NCI-H226 (cell line): ENCODE results near the gene NME9.

Source experiments
- DNase-seq: peaks from one replicate; pipeline ENCODE4 v3.0.0-alpha.2; 2015

The NME9 gene

DNA sequence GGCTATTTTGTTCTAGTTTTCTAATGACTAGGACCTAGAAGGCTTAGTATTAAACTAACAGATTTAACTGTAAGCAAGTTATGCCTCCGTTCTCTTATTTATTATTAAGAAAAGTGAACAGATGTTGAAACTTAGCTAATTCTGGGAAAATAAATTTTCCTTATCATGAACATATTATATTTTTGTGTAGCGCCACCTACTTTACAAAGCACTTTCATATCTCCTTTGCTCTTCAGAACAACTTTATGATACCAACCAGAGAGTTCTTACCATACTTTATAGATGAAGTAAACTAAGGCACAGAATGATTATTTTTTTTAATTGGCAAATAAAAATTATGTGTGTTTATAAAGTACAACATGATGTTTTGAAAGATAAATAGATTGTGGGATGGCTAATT lies 59.4 kb downstream of the NME9 start:
- no peak for DNase-seq

DNA sequence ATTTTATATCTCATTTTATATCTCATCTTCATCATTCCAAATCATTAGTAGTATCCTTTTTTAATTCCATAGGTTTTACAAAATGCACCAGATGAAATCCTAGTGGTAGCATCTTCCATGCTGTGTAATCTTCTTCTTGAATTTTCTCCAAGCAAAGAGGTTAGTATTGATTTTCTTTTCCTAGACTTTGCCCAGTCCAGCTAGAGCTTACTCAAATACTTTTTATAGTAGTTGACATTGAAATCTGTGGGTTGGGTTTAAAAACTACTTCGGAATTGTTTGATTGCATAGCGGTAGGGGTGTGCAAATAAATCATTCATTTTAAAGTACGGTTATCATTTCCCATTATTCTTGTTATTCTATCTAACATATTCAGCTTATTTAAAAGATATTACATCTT lies 62.6 kb downstream of the NME9 start:
- DNase-seq, result no peak

DNA sequence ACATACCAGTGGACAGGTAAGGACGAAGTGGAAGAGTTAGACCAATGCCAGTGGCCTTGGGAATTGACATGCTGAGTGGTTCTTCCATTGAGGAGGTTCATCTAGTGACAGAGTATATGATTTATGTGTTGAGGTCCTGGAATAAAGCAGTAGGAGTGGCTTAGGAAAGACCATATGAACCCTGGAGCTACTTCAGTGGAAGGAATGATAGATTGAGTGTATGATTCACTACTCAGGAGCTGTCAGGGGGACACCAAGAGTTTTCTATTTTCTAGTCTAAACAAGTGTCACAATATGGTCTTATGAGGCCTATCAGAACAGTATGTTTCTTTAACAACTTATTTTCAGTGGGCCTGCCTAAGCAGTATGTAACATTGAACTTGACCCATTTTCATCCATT lies 63.9 kb downstream of the NME9 start:
- DNase-seq, result peak; percentile 2

DNA sequence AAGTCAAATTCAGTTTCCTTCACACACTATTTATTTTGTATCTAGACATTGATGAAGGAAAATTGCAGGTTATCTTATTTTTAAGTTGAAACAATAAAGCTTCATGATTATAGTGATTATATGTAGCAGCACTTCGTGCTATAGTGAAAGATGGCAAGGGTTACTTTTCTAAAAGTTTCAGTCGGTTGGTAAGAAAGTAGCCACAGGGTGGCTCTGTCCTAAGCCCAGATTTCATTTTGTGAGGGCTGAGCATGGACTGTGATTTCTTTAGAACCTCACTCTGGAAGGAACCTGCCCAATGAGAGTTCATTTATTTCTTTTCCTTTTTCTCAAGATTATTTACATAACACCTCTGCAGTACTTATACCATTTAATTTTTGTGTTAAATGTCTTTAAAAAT lies 66.5 kb downstream of the NME9 start:
- DNase-seq, result no peak

DNA sequence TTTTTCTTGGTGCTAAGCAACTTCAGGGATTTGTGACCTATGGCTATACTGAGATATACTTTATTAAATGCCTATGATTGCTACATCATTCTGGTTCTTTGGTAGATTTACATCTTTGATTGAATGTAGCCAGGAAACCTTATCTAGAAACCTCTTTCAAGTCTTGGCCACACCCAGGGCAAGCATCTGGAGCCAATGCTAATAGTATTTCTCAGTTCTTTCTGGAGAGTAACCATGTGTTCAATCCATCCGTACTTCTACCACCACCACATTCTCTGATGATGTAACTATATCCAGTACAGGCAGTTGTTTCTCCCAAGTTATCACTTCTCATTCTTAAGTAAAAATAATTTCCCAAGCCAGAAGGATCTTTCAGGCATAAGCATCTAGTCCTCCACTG lies 69.0 kb downstream of the NME9 start:
- DNase-seq, result peak; percentile 11

DNA sequence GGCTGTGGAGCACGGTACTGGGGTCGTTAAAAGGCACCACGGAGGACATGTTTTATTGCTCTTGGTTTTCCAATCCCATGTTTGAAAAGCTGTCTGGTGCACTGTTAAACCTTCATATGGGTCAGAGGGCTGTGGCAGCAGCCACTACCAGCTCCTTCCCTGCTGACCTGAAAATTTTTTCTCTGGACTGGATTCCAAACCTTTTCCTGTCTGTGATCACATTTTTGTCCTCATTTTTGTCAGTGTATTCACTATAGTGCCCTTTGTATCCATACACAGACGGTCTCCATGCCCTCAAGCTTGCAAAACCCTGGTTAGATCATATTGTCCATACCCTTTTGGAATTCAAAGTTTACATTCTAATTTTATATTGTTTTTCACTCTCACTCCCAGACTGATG lies 70.5 kb downstream of the NME9 start:
- DNase-seq, result no peak

DNA sequence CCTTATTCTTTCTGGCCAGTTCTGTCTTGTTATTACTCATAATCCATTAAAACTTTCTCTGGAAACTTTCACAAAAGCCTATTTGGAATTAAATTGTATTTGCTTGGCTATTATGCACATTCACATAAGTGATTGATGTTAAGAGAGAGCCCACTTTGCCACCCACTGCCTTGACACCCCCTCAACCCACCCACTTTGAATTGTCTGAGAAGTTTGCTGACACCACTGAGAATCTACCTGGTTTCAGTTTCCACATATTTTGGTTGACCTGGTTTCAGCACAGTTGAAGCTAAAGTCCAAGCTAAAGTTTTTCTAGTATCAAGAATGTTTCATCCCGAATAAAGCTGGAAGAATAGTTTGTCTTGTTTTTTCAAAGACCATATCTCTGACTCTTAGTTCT lies 71.7 kb downstream of the NME9 start:
- DNase-seq, result no peak

DNA sequence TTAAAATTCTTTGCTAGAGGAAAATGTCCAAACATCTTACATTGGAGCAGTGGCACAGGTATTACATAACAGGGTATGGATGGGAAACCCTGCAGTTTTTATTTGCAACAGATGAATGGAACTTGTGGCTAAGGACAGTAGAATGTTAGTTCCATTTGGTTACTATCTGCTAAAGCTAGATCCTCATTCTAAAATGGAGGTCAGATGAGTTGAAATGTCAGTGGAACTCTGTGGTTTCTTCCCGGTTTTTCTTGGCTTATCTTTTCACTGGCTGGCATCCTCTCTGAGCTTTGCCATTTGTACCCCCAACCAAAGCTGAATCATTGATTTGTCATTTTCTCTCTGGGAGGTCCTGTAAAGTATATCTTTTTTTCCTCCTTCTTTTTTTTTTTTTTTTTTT lies 73.6 kb downstream of the NME9 start:
- no peak for DNase-seq

DNA sequence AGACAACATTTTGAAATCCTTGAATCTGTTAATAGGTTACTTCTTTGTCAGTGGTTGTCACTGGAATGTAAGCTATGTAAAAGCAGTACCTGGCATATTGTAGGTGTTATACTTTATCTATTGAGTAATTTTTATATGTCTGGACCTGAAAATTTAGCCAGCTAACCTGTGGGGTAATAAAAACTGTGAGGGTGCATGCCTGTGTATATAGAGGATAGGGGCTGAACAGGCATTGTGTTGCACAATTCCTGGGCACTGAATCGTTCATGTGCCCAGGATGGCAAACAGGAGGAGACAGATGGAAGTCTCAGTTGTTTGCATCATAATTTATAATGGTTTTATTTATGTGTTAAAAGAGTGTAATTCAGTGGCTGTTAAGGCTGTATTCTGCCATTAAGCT lies 75.4 kb downstream of the NME9 start:
- no peak for DNase-seq

DNA sequence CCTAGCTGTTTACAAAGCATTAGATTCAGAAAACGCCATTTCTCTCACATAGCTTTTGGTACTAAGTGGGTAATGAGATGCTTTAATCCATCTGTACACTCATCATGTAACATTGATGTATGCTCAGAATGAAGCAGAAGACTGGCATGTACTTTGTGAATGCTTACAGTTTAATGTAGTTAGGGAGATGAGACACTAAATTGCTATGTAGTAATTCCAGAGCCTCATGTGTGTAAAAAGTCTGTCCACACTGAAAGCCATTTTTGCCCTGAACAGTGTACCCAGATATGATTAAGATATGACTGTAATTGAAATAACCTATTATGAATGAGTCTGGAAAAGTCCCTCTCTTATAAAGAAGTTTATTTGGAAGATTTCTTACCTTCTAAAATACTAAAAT lies 76.0 kb downstream of the NME9 start:
- no peak for DNase-seq
